K562 (cell line): ENCODE measurements around the gene PLA1A. TPM values are rescaled to one million over a fixed set of nuclear protein-coding genes. Genes with fewer than 3 reads are reported as not detected.

Source experiments
- ATAC-seq: fragments of 200-7000 bp; cut with Tn5 transposase; 3 replicates; pipeline ENCODE4 v1.9.1; 2020; ENCODE audit warnings: moderate library complexity
- BruUV-seq: library from RNA; stranded (reverse); fragments of 400-500 nt; replicated peaks from 2 replicates; lab custom pipeline; 2021; lab: Mats Ljungman, UMichigan
- CTCF ChIA-PET: fragments of 300-600 bp; formaldehyde crosslinking; extraction: SDS; loops from one replicate; lab custom pipeline; 2021; ENCODE audit warnings: low intra/inter-chr PET ratio; lab: Yijun Ruan, JAX
- POLR2A ChIA-PET: fragments of 300-600, 350-650 bp; sonication (Branson Sonifier 250); formaldehyde crosslinking; extraction: SDS; loops from one replicate; lab custom pipeline; 2021; ENCODE audit warnings: antibody characterized with exemption, inconsistent platforms; lab: Yijun Ruan, JAX
- DNase-seq, 4 experiments: peaks; one replicate each; pipeline versions ENCODE4 v3.0.0 to v3.0.0-alpha.2; 2011 to 2018; ENCODE audit warnings: low spot score in 3 of 4, mixed read lengths in 3 of 4; ENCODE audit errors: extremely low read depth in 1 of 4
- FAIRE-seq: peaks from 2 replicates; lab custom pipeline; 2011; peaks lifted over from hg19 to GRCh38; lab: Jason Lieb, UNC
- H2AFZ ChIP-seq: 2 replicates; pipeline ENCODE4 v1.6.0; 2011; ENCODE audit warnings: low read depth, low read length, control low read depth, inconsistent platforms
- H3K27ac ChIP-seq: fragments of 200-600 bp; 3 replicates; pipeline ENCODE4 v1.8.0; 2011; ENCODE audit warnings: low read depth, mild to moderate bottlenecking, control low read depth, inconsistent platforms, low read length, moderate library complexity, mixed read lengths; ENCODE audit errors: extremely low read depth
- H3K27me3 ChIP-seq, 2 experiments: fragments of 300-600 bp in 1 of 2; 2 replicates in 1 of 2; 3 replicates in 1 of 2; pipeline versions ENCODE4 v1.6.0 to v1.8.0; 2011; ENCODE audit warnings: inconsistent platforms in 2 of 2, low read length in 2 of 2, mild to moderate bottlenecking in 1 of 2, mixed read lengths in 1 of 2, moderate library complexity in 1 of 2; ENCODE audit not compliant: control insufficient read depth in 2 of 2, insufficient read depth in 2 of 2
- H3K36me3 ChIP-seq: fragments of 300-600 bp; 3 replicates; pipeline ENCODE4 v1.8.0; 2011; ENCODE audit warnings: mild to moderate bottlenecking, low read length, inconsistent platforms; ENCODE audit not compliant: control insufficient read depth, insufficient read depth
- H3K4me1 ChIP-seq, 2 experiments: fragments of 200-600 bp in 1 of 2; replicated peaks in 1 of 2; 2 replicates in 1 of 2; 3 replicates in 1 of 2; pipeline versions ENCODE4 v1.5.1 to v1.8.0; 2011; ENCODE audit warnings: inconsistent platforms in 2 of 2, low read length in 2 of 2, mild to moderate bottlenecking in 1 of 2, mixed read lengths in 1 of 2, moderate library complexity in 1 of 2; ENCODE audit not compliant: control insufficient read depth in 2 of 2, insufficient read depth in 2 of 2
- H3K4me2 ChIP-seq: 2 replicates; pipeline ENCODE4 v1.6.1; 2011; ENCODE audit warnings: low read length, control low read depth, inconsistent platforms, mixed read lengths; ENCODE audit not compliant: insufficient read depth
- H3K4me3 ChIP-seq: fragments of 200-600 bp; sonication (generic), shearing (Covaris generic); 2 replicates; pipeline ENCODE4 v1.5.1; 2016; ENCODE audit warnings: control low read depth, inconsistent platforms
- H3K79me2 ChIP-seq: fragments of 200-600 bp; 3 replicates; pipeline ENCODE4 v1.8.0; 2011; ENCODE audit warnings: low read length, inconsistent platforms; ENCODE audit not compliant: control insufficient read depth, insufficient read depth
- H3K9ac ChIP-seq, 2 experiments: 2 replicates each; pipeline versions ENCODE4 v1.6.0 to v1.6.1; 2011; ENCODE audit warnings: low read depth in 2 of 2, low read length in 2 of 2, control low read depth in 1 of 2, inconsistent platforms in 1 of 2, mild to moderate bottlenecking in 1 of 2, mixed read lengths in 1 of 2; ENCODE audit not compliant: insufficient read depth in 1 of 2
- H3K9me1 ChIP-seq: one replicate; pipeline ENCODE4 v1.6.0; 2011; ENCODE audit warnings: inconsistent platforms, mild to moderate bottlenecking, low read length, moderate library complexity; ENCODE audit not compliant: control insufficient read depth, insufficient read depth
- H3K9me3 ChIP-seq: replicated peaks from 2 replicates; pipeline ENCODE4 v1.5.1; 2011; ENCODE audit warnings: low read depth, low read length, inconsistent platforms; ENCODE audit not compliant: control insufficient read depth, insufficient read depth
- H4K20me1 ChIP-seq: replicated peaks from 2 replicates; pipeline ENCODE4 v1.6.1; 2011; ENCODE audit warnings: low read length, inconsistent platforms, mixed read lengths; ENCODE audit not compliant: control insufficient read depth, insufficient read depth
- BCOR ChIP-seq: fragments of 450-650 bp; IDR thresholded peaks from 2 replicates; pipeline ENCODE4 v1.6.1; 2016
- CC2D1A ChIP-seq: fragments of 450-650 bp; IDR thresholded peaks from 2 replicates; pipeline ENCODE4 v1.6.1; 2017; ENCODE audit warnings: mild to moderate bottlenecking
- CTCFL ChIP-seq: IDR thresholded peaks from 2 replicates; pipeline ENCODE4 v1.6.1; 2011; ENCODE audit warnings: borderline replicate concordance, low read depth, mild to moderate bottlenecking, moderate library complexity, low read length; ENCODE audit not compliant: insufficient read depth, poor library complexity, severe bottlenecking
- ESRRA ChIP-seq: fragments of 450-650 bp; IDR thresholded peaks from 2 replicates; pipeline ENCODE4 v1.6.1; 2014; ENCODE audit warnings: low read depth, mild to moderate bottlenecking, moderate library complexity, borderline replicate concordance
- FOXP4 ChIP-seq: sonication (generic); formaldehyde crosslinking; IDR thresholded peaks from 2 replicates; pipeline ENCODE4 v1.8.0; 2022; ENCODE audit warnings: mild to moderate bottlenecking, missing genetic modification reagents, borderline replicate concordance
- GABPB1 ChIP-seq: sonication (generic); formaldehyde crosslinking; IDR thresholded peaks from 2 replicates; pipeline ENCODE4 v1.8.0; 2022; ENCODE audit warnings: mild to moderate bottlenecking, missing genetic modification reagents
- HDAC1 ChIP-seq, 2 experiments: fragments of 450-650 bp; IDR thresholded peaks; 2 replicates each; pipeline ENCODE4 v1.6.1; 2016 to 2017; ENCODE audit warnings: inconsistent platforms in 1 of 2, mild to moderate bottlenecking in 1 of 2, moderate library complexity in 1 of 2
- HDAC2 ChIP-seq: fragments of 450-650 bp; IDR thresholded peaks from 2 replicates; pipeline ENCODE4 v1.6.1; 2016; ENCODE audit warnings: mild to moderate bottlenecking
- HDGF ChIP-seq: fragments of 450-650 bp; IDR thresholded peaks from 2 replicates; pipeline ENCODE4 v1.6.1; 2016
- MCM3 ChIP-seq: fragments of 450-650 bp; IDR thresholded peaks from 2 replicates; pipeline ENCODE4 v1.6.1; 2016
- MECOM ChIP-seq: fragments of 250-450 bp; sonication (Bioruptor Pico); IDR thresholded peaks from 2 replicates; pipeline ENCODE4 v1.8.0; 2022; ENCODE audit warnings: inconsistent platforms
- NCOR1 ChIP-seq: fragments of 450-650 bp; IDR thresholded peaks from 2 replicates; pipeline ENCODE4 v1.6.1; 2016; ENCODE audit warnings: mild to moderate bottlenecking, moderate library complexity
- NFE2 ChIP-seq: IDR thresholded peaks from 2 replicates; pipeline ENCODE4 v1.6.1; 2014; ENCODE audit warnings: antibody characterized with exemption, low read depth
- SMAD1 ChIP-seq: fragments of 150-350 bp; IDR thresholded peaks from 2 replicates; pipeline ENCODE4 v1.6.1; 2014; ENCODE audit warnings: low read length, low read depth; ENCODE audit not compliant: partially characterized antibody
- ZNF449 ChIP-seq: fragments of 250-450 bp; sonication (Bioruptor Pico); IDR thresholded peaks from 2 replicates; pipeline ENCODE4 v1.8.0; 2022; ENCODE audit warnings: moderate library complexity, mild to moderate bottlenecking, inconsistent platforms
- ZNF77 ChIP-seq: fragments of 250-450 bp; sonication (Bioruptor Pico); IDR thresholded peaks from 2 replicates; pipeline ENCODE4 v1.5.0; 2020
- WGBS: fragments of 100-300 bp; shearing (Covaris generic); methylation state at CpG from one replicate; pipeline ENCODE4 v1.1.6; 2016; ENCODE audit warnings: low coverage, mixed read lengths; ENCODE audit not compliant: insufficient coverage; ENCODE audit errors: missing lambda C conversion rate; 5-methylcytosine and 5-hydroxymethylcytosine counted together
- in situ Hi-C: fragments of 300-500 bp; cut with MboI; formaldehyde crosslinking; loops from 4 replicates; pipeline ENCODE4 v1.15.0; 2018; ENCODE audit warnings: inconsistent platforms, mixed read lengths
- intact Hi-C: fragments of 100-400 bp; cut with micrococcal nuclease; formaldehyde crosslinking; loops from 2 replicates; pipeline ENCODE4 v1.14.2; 2022
- polyA plus RNA-seq, 8 experiments: library from polyadenylated mRNA; depleted of rRNA in 4 of 8; stranded (reverse) in 5 of 8; unstranded in 3 of 8; fragments of >200 nt; fragmentation: Nextera tagmentation in 2 of 8; fragmentation: Illumina TruSeq in 1 of 8; extraction: Ambion mirVana in 2 of 8; extraction: Trizol in 1 of 8; gene quantifications; 2 replicates each; pipeline versions ENCODE4 v1.2.1 to v1.2.3, GENCODE V29; 2011 to 2014; ENCODE audit warnings: inconsistent platforms in 1 of 8, missing spikeins in 1 of 8
- total RNA-seq, 7 experiments: library from RNA; depleted of rRNA in 6 of 7; stranded (reverse); fragments of >200 nt in 6 of 7; fragmentation: Illumina TruSeq in 2 of 7; extraction: Trizol in 2 of 7; gene quantifications; 2 replicates each; pipeline versions ENCODE4 v1.2.1 to v1.2.3, GENCODE V29; 2011 to 2021; ENCODE audit warnings: low replicate concordance in 1 of 7

The PLA1A gene
- total and polyA plus RNA-seq, 9 of the 15 experiments (the other 6 are each of a cell fraction or from before 2014, with no cell fraction given), result not detected

- TF ChIP-seq ZNF449 (CRISPR knock-in tag), result no peak
Observed at GRCh38 chr3:119649761-119650160, 52.1 kb downstream of the PLA1A start (continued).

GRCh38 chr3:119652306-119653033 lies 54.8 kb downstream of the PLA1A start:
- no peak overlapping the region for H3K4me3 ChIP-seq
- no peaks in the 10 kb centered on the region for H3K9me1 ChIP-seq
- POLR2A ChIA-PET, result no interaction called here
- no peaks in the 10 kb centered on the region for H3K27me3 ChIP-seq
- H3K36me3 ChIP-seq, result no peaks in the 10 kb centered on the region
- no peaks in the 10 kb centered on the region for H3K79me2 ChIP-seq
- H2AFZ ChIP-seq, result no peak overlapping the region
- in situ Hi-C loops, result no loop called here
- 47% methylated on average over 5 of the region's 7 CpGs for WGBS
- no peak for DNase-seq
- FAIRE-seq, result no peak
- intact Hi-C loops, result no loop called here
- ATAC-seq, result no peak
- H4K20me1 ChIP-seq, result no peaks in the 10 kb centered on the region
- no peak overlapping the region for H3K9ac ChIP-seq
- no TSS peak for BruUV-seq
- H3K4me2 ChIP-seq, result no peak overlapping the region
- H3K27ac ChIP-seq, result no peak overlapping the region
- CTCF ChIA-PET, result no interaction called here
- peaks cover 0 to 2% of the 10 kb centered on the region in 2 experiments; a peak in 3 of 5 replicates for H3K4me1 ChIP-seq
- no peaks in the 10 kb centered on the region for H3K9me3 ChIP-seq
- TF ChIP-seq MCM3 (no peak), HDAC1 (IDR thresholded peaks at IDR 0.05) (no peak), FOXP4 (no peak), CC2D1A (no peak), ESRRA (no peak), NCOR1 (no peak), MECOM (CRISPR knock-in tag) (no peak), HDAC2 (no peak), NFE2 (no peak), GABPB1 (CRISPR knock-in tag) (no peak), BCOR (no peak), SMAD1 (no peak), CTCFL (no peak), HDGF (no peak), ZNF77 (CRISPR knock-in tag) (no peak)
